ENCODE results near the gene MAPK11.

The MAPK11 gene

GRCh38 chr22:50259302-50259701 is 10.9 kb downstream of the MAPK11 start:
- no peak for DNase-seq

- no peak for DNase-seq
Measured at GRCh38 chr22:50258361-50259292, 11.6 kb downstream of the MAPK11 start.

- no peak for DNase-seq
Measured at GRCh38 chr22:50257451-50258360, 12.5 kb downstream of the MAPK11 start.

DNA sequence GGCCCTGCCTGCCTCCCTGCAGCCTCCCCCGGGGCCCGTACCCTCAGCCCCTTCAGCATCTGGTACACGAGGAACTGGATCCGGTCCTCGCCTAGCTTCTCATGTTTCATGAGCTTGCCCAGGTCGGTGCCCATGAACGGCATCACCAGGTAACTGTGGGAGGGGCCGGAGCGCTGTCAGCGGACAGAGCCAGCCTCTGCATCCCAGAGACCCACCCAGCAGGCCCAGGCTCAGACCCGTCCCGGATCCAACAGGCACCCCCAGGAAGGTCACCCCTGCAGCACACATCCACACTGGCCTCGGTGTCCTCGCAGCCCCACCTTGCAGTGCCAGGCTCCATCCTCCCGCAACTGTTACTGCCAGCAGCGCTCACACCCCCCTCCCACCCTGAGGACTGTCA is 13.1 kb downstream of the MAPK11 start:
- no peak for DNase-seq

DNA sequence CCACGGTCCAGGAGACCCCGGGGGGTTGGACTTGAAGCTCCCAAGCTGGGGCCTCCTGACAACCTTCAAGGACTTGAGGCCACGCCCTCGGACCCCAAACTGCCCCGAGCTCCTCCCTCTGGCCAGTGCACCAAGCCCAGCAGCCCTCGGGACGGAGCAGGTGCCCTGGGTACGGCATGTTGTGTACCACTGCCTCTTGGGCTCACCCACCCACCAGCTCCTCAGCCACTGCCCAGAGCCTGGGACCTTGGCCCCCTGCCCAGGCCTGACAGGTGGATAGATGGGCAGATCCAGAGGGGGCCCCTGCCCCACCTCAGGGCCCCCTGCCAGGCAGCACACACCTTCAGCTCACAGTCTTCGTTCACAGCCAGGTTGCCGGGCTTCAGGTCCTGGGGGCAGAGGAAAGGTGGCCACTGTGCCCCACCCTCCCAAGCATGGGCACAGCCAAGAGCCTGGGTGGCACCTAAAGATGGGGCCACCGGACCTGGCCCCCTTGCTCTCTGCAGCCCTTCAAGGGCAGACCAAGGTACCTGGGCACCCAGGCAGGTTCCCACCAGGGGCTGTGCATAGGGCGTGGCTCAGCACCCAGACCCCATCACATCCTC is 13.8 kb downstream of the MAPK11 start:
- no peak for DNase-seq

DNA sequence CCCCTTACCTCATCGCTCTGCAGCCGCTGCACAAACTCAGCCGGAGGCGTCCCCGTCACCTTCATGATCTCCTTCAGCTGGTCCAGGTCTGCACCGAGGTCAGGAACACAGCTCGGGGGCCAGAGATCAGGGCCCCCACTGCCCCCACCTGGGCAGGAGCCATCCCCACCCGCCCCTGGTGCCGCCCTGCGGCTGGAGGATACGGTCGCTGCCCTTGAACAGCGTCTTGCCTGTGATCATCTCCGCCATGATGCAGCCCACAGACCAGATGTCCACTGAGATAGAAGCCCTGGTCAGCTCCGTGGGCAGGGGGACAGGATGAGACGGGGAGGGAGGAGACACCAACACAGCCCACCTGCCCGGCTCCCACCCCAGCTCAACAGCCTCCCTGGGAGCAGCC is 14.6 kb downstream of the MAPK11 start:
- no peak for DNase-seq

- DNase-seq = no peak
Measured at GRCh38 chr22:50255099-50255498, 15.1 kb downstream of the MAPK11 start.

DNA sequence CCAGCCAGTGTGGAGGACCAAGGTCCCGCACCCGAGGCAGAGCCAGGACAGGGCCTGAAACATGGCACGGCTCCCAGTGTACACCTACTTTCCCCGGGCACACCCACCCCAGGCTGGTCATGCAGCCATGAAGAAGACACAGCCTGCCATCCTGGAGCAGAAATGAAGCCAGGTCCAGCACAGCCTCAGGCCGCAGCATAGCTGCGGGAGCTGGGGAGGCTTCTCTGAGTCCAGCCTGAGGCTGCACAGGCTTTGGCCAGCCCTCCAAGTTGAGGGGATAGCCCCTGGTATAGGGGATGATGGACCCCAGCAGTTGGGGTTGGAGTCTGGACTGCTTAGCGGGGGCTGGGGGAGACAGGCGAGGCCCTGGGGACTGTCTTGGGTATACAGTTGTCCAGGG is 16.2 kb downstream of the MAPK11 start:
- no peak for DNase-seq

DNA sequence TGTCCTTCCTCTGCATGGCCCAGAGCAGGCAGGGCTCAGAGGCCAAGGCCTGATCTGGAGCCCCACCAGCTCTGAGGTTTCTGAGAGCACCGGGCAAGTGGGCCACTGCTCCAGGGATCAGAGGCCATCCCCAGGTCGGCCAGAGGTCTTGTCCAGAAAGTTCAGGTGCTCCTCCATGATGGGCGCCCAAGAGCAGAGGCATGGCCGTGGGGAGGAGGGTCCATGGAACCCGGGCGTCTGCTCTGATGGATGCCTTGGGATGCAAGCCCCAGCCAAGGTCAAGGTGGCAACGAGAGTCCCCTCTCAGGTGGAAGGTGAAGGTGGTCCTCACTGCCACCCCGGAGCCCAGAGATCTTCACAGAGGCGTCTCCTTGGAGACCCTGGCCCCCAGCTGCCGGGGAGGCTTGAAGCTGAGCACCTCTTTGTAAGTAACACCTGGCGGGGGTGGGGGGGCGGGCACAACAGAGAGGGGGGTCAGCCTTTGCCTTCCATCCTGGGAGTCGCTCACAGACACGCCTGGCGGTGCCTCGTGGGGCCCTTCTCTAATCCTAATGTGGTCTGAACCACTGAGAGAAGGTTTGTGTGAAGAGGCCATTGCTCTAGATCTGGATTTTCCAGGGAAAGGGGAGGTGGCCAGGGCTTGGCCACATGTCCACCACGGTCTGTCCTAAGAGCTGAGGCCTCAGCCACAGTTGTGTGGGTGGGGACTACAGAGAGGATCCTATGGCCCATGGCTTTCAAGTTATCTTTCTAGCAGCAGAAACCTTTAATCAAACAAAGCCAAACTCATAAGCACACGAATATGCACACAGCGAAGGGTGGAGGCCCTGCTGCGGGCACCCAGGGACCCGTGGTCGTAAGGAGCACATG is 16.9 kb downstream of the MAPK11 start:
- no peak for DNase-seq

DNA sequence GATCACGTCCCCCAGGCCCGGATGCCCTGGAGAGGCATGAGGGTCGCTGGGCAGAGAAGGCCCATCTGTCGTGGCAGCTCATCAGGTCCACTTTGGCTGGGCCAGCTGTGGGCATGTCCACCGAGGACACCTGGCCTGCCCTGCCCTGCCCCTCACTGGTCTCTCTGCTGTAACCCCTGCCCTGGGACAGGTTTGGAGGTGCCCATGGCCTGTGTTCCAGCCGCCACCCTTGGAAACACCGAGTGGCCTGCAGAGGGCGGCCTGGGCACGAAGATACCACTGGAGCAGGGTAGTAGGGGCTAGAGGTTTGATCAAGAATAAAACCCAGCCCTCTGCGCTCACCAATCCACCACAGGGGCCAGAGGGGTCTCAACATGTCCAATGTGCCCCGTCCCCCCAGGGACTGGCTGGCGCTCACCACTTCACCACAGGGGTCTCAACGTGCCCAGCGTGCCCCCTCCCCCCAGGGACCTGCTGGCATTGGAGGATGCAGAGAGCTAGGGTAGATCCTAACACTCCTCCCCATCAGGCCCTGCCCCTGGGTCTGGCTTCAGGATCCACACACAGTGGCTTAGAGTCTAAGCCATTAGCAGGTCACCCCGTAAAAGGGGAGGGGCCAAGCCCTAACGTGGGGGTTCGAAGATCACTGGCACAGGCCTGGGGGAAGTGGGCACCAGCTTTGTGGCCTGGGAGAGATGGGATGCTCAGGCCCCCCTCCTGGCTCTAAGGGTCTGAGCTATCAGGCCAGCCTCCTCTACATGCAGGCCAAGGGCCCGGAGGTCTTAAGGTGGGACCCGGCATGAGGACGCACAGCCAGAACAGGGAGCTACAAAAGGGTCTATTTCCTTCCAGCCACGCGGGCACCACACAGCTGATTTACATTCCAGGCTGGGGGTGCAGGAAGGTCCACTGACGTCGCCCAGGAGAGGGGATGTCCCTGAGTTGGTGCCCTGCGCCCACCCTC is 17.8 kb downstream of the MAPK11 start:
- DNase-seq = peak; percentile 28

GRCh38 chr22:50251477-50252081 is 18.6 kb downstream of the MAPK11 start:
- DNase-seq = no peak

- peak; percentile 55 for DNase-seq
Measured at GRCh38 chr22:50250555-50251476, 19.4 kb downstream of the MAPK11 start, which contains the start of gene HDAC10. TSS of gene HDAC10 (minus strand) at chr22:50251265. CDS start at chr22:50251032, 233 bp downstream.

GRCh38 chr22:50250249-50250554 is 20.0 kb downstream of the MAPK11 start:
- DNase-seq = no peak

GRCh38 chr22:50249341-50250248 is 20.6 kb downstream of the MAPK11 start:
- DNase-seq = no peak

DNA sequence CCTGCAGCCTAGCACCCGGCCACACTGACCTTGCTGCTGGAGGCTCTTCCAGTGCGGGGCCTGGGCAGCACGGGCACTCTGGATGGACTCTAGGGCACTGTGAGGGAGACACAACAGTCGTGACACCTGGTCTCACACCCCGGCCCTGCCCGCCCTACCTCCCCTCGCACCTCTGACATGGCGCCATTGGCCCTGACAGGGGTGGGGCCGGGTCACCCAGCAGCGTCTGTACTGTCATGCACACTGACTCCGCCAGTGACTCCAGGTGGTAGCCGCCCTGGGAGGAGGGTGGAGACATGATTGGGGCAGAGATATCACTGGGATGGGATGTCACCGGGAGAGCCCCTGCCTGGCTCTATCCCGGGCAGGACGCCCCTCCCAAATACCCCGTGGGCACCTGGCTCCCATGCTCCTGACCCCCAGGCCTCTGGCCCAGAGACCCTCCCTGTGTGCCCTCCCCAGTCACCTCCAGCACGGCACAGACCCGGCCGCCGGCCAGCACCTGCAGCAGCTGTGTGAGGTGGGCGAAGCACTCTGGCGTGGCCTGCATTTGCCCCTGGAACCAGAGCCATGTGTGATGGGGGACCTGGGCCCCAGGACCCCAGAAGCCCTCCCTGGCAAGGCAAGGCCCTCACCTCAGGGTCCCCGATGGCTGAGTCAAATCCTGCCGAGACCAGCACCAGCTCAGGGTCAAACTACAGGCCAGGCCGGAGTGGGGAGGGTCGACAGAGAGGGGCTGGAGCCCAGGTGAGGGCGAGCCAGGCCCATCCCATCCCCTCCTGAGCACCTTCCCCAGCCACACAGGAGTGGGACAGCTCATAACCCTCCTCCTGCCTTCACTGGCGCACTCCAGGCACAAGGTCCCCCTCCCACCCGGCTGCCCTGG is 21.7 kb downstream of the MAPK11 start:
- no peak for DNase-seq

DNA sequence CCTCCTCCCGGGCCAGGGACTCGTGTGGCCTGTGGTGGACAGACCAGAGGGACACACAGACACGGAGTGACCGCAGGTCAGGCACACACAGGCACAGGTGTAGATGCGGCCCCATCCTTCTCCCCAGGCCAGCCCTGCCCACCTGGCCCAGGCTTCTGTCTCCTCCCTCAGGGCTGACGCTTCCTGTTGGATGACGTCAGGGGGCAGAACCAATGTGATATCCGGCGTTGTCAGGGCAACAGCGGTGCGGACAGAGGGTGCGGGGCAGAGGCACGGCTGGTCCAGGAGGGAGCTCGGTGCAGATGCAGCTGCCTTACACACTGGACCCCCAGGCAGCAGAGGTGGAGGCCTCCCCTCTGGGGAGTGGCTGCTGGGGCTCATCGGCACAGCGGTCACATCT is 22.4 kb downstream of the MAPK11 start:
- no peak for DNase-seq

All from NCI-H1105 (cell line).